ENCODE data around the gene TUBB8.
"Not testable (repeated sequence)": the region's sequence is repeated elsewhere in the genome, so short reads cannot be mapped to it uniquely, and the experiment has no call there.

Gene TUBB8

DNA sequence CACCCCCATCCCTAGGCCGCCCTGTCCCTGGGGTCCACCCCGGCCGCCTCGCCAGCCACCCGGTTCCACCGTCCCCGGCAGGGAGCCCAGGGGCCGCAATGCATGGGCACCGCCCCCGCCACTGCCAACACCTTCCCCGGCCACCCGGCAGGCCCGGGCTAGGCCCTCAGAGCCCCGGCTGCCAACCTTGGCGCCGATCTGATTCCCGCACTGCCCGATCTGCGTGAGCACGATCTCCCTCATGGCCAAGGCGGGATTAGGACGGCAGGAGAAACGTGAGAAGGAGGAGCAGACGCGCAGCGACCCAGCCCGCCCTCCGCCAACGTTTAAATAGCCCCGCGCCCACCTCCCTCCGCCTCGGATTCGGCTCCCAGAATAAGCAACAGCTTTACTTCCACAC lies at the start of gene TUBB8:
TSS of gene TUBB8 (minus strand) at position 301 of the 400 bp plus-strand sequence. CDS start at position 243, 58 bp downstream.
- no peak for DNase-seq

DNA sequence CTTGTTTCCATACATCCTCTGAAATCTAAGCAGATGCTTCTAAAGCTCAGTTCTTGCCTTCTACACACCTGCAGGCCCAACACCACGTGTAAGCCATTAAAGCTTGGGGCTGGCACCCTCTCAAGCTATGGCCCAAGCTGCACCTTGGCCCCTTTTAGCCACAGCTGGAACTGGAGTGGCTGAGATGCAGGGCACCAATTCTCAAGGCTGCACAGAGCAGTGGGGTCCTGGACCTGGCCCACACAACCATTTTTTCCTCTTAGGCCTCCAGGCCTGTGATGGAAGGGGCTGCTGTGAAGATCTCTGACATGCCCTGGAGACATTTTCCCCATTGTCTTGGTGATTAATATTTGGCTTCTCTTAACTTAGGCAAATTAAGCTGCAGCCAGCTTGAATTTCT lies 47.4 kb upstream of the TUBB8 start:
- DNase-seq, result no peak

DNA sequence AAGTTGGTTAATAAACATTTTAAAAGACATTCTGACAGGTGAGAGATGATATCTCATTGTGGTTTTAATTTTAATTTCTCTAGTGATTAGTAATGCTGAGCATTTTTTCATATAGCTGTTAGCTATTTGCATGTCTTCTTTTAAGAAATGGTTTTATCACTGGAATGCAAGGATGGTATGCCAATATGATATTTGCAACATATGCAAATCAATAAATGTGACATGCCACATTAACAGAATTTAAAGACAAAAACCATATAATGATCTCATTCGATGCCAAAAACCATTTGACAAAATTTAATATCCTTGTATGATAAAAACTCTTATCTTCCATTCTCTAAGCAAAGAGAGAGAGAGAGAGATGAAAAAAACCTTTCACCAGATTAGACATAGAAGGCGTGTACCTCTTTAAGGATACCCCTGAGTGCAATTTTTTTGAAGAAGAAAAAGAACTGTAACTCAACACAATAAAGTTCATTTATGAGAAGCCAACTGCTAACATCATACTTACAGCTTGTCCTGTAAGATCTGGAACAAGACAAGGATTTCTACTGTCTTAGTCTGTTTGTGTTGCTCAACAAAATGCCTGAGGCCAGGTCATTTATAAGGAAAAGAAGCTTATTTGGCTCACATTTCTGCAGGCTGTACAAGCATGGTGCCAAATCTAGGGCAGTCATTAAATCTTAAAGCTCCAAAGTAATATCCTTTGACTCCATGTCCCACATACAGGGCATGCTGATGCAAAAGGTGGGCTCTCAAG lies 46.4 kb upstream of the TUBB8 start:
- no peak for DNase-seq

DNA sequence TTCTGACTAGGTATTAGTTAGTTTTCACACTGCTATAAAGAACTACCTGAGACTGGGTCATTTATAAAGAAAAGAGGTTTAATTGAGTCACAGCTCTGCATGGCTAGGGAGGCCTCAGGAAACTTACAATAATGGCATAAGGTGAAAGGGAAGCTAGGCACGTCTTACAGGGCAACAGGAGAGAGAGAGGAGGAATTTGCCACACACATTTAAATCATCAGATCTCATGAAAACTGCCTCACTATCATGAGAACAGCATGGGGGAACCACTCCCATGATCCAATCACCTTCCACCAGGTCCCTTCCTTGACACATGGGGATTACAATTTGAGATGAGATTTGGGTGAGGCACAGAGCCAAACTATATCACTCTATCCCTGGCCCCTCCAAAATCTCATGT lies 45.5 kb upstream of the TUBB8 start:
- no peak for DNase-seq

DNA sequence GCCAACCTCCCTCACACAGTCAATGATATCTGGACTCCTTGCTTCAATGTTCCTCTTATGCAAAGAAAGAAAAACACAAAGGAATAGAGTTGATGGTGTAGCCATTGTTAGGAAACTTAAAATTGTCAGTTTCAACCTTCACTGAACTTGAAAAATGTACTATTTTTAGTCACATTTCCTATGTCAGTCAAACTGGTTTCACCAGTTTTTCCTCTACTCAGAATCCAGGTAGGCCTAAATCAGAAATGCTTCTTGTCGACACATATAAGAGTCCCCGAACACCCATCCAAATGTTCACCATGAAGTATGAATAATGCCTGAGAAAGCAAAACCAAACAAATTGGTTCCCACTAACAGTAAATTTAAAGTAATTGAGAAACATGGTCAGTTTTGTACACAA lies 43.8 kb upstream of the TUBB8 start:
- DNase-seq, result no peak

DNA sequence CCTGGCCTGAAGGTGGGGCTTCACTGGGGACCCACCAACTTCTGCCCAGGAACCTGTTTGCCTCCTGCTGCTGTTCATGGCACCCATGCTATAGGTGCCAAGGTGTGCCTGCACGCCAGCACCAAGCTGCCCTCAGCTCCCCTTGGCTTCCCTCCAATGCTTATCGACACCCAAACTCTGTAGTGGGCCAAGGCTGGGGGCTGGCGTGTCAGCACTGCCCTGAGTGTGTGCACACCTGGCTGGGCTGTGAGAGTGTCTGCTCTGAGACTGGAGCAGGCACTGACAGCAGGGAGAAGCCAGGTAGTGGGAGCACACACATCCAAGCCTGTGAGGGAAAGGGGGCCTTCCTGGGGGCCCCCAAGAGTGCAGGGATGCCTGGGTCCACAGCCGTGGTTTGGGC lies 43.1 kb upstream of the TUBB8 start:
- no peak for DNase-seq

DNA sequence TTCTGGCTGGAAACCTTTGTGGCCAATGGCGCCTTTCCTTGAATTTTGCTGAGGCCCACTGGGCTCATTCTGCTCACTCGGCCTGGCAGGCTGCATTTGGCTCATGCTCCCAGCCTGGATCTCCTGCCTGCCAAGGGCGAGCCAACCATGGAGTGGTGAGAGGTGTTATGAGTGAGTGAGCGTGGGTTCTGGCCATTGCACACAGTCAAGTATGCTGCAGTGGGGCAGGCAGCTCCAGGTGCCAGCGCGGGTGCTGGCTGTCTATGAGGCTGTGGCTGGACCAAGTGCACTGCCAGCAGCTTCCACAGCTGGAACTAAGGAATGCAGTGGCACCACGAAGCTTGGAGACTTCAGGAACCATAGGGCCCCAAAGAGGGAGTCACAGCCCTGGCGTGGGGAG lies 42.2 kb upstream of the TUBB8 start:
- no peak for DNase-seq

DNA sequence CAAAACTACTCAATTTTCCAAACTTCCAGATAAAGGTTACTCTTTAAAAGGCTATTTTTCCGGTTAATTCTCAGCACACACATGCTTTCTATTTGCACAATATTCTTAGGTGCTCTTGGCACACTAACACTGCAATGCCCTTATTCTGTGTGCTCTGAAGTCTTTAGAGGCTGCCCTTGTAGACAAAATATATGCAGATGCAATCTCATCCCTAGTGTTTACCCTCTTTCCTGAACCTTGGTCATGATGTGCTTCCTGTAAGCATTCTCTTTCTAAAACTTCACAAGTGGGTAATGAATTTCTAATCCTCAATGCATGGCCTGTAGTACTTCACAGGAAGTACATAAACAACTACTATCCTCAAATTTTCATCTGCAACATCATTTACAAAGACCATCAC lies 41.1 kb upstream of the TUBB8 start:
- DNase-seq, result no peak

DNA sequence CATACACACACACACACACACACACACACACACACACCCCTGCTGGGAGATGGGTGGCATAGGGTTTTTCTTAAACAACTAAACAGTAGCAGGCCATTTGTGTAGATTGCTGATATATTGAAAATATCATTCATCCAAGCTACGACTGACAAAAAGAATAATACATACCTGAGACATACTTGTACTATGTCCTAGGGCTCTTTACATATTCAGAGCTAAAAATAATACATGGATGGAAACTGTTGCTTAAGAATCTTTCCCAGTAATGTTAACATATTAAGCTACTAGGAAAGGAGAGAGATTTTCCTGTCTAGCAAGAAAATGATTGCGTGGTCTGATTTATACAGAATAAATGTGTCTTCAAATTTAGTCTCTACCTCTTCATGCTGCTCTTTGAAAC lies 40.2 kb upstream of the TUBB8 start:
- no peak for DNase-seq

DNA sequence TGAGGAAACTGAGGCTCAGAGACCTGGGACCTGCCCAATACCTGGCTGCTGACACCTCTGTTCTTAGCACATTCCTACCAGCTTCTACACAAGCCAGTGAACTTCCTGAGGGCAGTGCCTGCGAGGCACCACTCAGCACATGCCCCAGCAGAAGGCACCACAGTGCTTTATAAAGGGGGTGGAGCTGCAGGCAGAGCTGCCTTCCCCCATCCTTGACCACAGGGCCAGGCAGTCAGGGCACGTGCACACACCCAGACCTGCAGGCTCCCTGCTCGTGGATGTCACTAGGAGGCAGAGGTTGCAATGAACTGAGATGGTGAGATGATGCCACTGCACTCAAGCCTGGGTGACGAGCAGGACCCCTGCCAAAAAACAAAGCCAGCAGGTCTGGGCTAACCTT lies 39.2 kb upstream of the TUBB8 start:
- DNase-seq, result no peak

DNA sequence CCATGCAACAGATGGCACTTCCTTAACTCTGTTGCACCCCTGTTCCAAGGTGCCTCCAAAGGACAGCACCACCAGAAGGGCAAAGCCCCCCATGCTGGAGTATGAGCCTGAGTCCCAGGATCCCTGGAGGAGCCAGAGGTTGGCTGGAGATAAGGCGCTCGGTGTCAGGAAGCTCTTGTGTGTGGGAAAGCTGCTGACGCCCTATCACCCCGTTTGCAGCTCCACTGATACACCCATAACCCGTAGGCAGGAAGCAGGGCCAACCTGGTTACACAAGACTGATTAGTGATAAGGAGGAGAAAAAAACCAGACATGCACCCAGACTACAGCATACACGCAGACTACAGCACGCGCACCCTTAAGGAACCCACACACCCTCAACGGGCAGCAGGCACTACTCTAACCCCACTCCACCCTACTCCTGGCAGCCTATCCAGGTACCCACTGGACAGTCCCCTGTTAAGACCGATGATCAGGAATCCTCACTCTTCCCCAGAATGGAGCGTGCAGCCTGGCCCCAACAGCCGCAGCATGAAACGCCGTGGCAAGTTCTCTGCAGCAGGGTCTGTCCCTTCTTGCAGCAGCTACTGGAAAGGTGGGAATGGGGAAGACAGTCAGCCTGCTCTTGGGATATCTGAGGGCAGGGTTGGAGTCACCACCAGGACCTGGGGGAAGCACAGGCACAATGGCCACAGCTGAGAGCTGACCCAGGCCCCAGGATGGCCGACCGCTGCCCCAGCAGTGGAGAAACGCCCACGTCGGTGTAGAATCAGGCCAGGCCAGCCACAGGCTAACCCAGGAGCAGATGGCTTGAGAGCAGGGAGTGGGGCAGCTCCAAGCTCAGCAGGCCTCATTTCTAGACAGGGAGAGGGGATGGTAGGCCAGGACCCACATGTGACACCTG lies 38.3 kb upstream of the TUBB8 start:
- DNase-seq, result no peak

DNA sequence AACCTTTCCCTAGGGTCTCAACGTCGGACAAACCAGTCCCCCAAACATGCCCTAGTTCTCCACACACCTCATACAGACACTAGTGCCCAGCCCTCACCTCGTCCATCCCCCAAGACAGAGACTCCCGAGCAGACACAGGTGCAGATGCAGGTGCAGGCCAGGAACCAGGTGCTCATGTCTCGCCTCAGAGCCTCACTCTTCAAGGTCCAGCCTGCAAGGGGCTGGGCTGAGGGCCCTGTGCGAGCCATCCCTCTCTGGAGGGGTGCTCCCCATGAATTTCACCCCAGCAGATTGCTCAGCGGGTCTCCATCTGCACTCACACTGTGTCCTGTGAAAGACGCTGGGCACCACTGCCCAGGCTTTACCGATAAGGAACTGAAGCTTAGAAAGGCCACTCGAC lies 36.9 kb upstream of the TUBB8 start:
- DNase-seq, result no peak

DNA sequence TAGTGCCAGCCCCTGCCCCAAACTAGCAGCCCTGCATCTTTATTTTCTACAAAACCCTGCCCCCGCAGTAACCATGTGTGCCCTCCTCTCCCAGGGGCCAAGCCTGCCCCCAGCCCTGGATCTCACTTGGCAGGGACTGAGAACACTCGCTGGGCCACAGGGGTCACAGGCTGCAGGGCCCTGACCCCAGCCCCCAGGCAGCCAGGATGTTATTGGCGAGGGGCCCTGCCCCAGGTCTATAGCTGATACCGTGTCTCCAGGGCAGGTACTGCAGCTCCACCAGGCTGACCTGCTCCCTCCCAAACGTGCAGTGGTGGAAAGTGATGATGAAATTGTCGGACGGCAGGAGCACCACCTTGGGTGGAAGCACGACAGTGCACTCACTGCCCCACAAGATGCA lies 35.9 kb upstream of the TUBB8 start:
- DNase-seq, result no peak

DNA sequence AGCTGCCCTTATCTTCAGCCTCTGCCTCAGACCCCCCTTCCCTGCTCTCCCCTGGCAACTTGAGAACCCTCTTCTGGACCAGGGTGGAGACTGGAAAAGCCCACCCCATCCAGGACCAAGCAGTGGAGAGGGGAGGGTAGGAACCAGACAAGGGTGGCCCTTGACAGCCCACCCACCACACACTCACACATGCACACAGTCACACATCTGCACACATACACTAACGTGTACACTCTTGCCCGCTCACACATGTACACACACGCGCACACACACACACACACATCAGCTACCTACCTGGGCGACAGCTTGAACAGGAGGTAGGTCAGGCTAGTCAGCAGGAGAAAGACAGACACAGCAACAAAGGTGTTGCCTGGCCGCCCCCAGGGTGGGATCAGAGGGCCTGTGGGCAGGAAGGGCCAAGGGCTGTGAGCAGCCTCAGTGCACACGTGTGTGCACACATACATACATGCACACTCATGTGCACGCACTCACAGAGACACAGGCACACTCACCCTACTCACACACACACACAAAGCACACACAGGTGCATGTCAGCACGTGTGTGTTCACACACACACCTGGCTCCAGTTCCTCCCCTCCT lies 34.9 kb upstream of the TUBB8 start:
- no peak for DNase-seq

DNA sequence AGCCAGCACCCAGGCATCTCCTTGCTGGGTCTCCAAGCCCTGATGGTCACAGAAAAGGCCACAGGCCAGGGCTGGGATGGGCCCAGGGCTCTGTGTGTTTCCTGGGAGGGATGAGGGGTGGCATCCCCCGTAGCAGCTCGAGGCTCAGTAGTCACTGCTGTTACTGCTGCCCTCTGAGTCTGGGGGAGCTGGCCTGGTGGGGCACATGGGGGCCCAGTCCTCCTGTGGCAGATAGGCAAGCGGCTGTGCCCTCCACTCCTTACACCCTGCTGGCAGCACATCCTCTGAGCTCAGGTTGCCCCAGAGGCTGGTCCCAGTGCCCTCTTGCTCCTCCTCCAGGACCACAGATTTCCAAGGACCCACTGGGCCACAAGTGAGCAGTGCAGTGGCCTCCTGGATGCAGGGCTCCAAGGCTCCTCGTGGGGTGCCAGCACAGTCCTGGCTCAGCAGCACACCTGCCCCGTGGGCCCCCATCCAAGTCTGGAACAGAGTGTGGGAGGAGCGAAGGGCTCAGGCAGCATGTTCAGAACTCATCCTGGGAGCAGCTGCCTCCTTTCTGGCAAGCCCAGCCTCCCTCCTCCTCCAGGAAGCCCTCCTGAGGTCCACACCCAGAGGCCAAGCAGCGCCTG lies 31.5 kb upstream of the TUBB8 start:
- no peak for DNase-seq

DNA sequence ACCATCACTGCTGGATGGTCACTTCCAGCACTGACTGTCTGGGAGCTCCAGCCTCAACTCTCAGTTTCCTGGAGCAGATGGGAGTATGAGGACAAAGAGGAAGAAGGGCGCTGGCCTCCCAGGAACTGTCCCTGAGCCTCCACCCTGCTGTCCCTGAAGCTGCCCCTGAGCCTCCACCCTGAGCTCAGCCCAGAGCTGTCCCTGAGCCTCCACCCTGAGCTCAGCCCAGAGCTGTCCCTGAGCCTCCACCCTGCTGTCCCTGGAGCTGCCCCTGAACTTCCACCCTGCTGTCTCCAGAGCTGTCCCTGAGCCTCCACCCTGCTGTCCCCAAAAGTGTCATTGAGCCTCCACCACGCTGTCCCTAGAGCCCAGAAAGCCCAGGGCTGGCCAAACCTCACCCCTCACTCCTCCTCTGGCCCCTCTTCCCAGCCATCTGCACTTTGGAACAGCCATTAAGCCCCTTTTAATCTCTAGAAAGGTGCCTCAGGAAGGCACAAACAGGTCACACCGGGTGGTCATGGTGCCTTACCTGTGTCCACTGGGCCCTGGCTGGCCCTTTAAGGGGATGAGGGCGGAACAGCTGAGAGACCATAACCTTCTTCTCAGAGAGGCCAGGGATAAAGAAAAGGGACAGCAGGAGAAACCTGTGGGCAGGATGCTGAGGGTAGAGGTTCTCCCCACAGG lies 30.6 kb upstream of the TUBB8 start:
- no peak for DNase-seq

DNA sequence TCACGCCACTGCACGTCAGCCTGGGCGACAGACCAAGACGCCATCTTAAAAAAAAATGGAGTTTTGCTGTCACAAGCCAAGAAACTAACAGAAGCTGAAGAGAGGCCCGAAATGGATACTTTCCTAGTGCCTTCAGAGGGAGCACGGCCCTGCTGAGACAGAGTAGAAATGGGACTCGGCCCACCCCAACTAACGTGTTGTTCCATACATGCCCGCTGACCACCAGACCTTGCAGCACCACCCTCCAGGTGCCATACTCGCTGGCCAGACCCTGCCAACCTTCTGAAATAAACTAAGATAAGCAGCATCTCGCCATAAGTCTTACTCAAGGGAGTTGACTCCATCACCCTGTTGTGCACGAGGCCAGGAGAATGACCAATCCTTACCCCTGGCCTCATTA lies 29.5 kb upstream of the TUBB8 start:
- no peak for DNase-seq

DNA sequence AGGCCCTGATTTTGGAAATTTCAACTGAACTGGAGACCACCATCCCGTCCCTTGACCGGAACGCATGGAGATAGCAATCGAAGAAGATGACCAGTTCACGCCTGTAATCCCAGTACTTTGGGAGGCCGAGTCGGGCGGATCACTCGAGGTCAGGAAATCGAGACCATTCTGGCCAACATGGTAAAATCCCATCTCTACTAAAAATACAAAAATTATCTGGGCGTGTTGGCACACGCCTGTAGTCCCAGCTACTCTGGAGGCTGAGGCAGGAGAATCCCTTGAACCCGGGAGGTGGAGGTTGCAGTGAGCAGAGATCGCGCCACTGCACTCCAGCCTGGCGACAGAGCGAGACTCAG lies 25.1 kb upstream of the TUBB8 start:
- DNase-seq, result not testable (repeated sequence)

DNA sequence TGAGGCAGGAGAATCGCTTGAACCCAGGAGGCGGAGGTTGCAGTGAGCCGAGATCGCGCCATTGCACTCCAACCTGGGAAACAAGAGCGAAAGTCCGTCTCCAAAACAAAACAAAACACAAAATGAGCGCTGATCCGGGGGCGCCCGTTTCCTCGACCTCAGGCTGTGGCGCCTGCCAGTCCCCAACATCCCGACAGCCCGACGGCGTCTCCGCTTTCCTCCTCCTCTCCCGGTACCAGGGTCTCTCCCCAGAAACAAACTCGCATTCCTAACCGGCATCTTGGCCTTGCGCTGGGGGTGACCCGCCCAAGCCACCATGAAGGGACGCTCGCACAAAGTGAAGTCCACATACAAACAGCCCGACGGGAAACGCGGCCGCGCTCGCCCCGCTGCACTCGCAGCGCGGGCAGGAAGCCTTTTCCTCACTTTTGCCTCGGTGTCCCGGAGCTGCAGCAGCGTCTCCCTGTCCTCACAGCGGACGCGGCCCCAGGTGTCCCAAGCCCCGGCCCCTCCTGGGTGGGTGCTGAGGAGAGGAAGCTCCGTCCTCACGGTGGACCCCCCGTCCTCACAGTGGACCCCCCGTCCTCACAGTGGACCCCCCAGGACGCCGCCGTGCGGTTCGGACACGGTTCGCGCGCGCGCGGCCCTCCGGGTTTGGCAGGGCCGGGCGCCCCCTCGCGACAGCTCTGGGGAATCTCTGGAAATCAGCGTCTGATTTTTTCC lies 24.6 kb upstream of the TUBB8 start:
- peak; percentile 56 for DNase-seq

DNA sequence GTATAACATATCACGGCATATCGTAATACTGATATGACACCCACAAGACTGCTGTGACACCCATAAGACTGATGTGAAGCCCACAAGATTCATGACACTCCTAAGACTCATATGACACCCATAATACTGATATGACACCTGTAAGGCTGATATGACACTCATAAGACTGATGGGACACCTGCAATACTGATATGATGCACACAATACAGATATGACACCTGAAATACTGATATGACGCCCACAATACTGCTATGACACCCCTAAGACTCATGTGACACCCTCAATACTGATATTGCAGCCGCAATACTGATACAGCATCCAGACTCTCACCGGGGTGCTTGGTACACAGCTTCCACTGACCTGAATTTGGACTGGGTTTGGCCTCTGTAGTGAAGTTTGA lies 19.1 kb upstream of the TUBB8 start:
- DNase-seq, result peak; percentile 63

DNA sequence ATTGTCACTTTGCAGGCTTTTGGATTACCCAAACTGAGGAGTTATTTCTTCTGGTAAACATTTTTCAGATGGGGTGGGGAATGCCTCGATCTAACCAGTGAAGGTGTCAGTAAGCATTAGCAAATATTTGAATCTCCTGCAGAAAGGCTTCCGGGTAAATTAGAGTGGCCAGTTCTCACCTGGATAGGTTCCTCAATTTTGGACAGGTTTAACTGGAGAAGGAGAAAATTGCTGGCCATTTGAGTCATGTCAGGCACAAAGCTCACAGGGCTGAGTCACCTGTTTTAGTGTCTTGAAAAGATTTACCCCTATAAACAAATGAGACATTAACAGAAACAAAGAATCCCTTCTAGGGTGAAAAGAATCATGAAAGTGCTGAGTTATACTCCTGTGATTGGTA lies 830 bp upstream of the TUBB8 start:
- DNase-seq, result not testable (repeated sequence)

DNA sequence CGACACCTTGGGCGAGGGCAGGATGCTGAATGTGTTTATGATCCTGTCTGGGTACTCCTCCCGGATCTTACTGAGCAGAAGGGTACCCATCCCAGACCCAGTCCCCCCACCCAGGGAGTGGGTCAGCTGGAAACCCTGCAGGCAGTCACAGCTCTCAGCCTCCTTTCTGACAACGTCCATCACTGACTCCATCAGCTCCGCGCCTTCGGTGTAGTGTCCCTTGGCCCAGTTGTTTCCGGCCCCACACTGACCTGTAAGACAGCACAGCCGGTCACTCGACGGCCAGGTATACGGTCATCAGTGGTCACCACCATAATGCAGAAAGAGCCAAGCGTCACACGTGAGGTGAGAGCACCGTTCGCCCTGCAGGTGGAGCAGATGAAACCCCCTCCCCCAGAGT lies 1.2 kb downstream of the TUBB8 start:
- DNase-seq, result not testable (repeated sequence)

All from activated CD4-positive, alpha-beta T cell treated with anti-CD3 and anti-CD28 coated beads, Interleukin-2, Interleukin-6, amounts not matched to agents 100 ng/mL and 50 ng/mL, durations not matched to agents 16 hours and 8 hours (primary cell).